Measurements from ENCODE around the gene TFDP3. TPM values are rescaled to one million over a fixed set of nuclear protein-coding genes. Genes with fewer than 3 reads are reported as not detected.

TFDP3 gene, protein sequence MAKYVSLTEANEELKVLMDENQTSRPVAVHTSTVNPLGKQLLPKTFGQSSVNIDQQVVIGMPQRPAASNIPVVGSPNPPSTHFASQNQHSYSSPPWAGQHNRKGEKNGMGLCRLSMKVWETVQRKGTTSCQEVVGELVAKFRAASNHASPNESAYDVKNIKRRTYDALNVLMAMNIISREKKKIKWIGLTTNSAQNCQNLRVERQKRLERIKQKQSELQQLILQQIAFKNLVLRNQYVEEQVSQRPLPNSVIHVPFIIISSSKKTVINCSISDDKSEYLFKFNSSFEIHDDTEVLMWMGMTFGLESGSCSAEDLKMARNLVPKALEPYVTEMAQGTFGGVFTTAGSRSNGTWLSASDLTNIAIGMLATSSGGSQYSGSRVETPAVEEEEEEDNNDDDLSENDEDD
- not detected for polyA plus RNA-seq (2013, experiment 1 of 2)
- polyA plus RNA-seq (2013, experiment 2 of 2) = not detected

DNA sequence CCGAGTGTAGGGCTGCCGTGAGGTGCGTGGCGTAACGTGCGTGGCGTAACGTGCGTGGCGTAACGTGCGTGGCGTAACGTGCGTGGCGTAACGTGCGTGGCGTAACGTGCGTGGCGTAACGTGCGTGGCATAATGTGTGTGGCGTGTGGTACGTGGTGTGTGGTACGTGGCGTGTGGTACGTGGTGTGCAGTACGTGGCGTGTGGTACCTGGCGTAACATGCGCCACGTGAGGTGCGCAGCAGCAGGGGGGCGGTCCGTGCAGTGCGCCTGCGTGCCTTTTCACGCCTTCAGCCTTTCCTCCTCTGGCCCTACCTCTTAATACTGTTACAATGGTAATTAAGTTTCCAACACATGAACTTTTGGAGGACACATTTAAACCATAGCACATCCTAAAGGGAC is at the start of gene TFDP3:
TSS of gene TFDP3 (minus strand) at position 26 of the 400 bp plus-strand sequence. CDS start 95 bp downstream, outside the sequence.
- no peak for DNase-seq

DNA sequence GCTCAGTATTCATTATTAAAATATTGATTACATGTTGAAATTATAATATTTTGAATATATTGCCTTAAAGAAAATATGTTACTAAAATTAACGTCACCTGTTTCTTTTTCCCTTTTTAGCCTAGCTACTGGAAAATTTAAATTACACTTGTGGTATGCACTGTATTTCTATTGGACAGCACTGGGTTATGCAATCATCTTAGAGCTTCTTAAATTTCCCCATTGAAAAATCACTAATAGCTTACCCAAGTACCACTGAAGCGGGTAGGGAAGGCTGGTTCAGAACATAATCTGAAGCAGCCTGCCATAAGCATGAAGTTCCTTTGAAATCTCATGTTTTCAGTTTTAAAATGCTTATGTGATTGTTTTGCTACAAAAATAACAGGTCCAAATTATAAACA is 49.5 kb upstream of the TFDP3 start:
- no peaks in the 10 kb centered on the region for H3K27me3 ChIP-seq (ENCODE audit: insufficient read depth, low read length, poor library complexity)
- DNase-seq = no peak
- H3K36me3 ChIP-seq (ENCODE audit: control insufficient read depth, insufficient read depth, low read length) = no peaks in the 10 kb centered on the region
- no peak overlapping the region for H3K9ac ChIP-seq (ENCODE audit: low read length)
- H2BK120ac ChIP-seq (ENCODE audit: low read depth, low read length) = no peak overlapping the region
- no peak overlapping the region for H3K4ac ChIP-seq (ENCODE audit: low read depth, low read length)
- WGBS (ENCODE audit: extremely low coverage, insufficient coverage, low lambda C conversion rate) = no CpG with 5 or more reads among the region's 2 CpGs
- no peak overlapping the region for H2BK15ac ChIP-seq (replicated peaks; ENCODE audit: low read depth)
- no peak overlapping the region for H4K8ac ChIP-seq (ENCODE audit: low read depth, low read length)
- H3K4me1 ChIP-seq (ENCODE audit: control insufficient read depth, low read depth, low read length) = no peaks in the 10 kb centered on the region
- no peak overlapping the region for H3K4me3 ChIP-seq (ENCODE audit: low read length)
- no peaks in the 10 kb centered on the region for H3K79me2 ChIP-seq (ENCODE audit: control insufficient read depth, insufficient read depth, low read length)
- H3K79me1 ChIP-seq (ENCODE audit: low read length) = no peaks in the 10 kb centered on the region
- no peak overlapping the region for H3K56ac ChIP-seq (ENCODE audit: low read length)
- H3K23ac ChIP-seq (ENCODE audit: low read length) = no peak overlapping the region
- H2BK5ac ChIP-seq (ENCODE audit: low read length) = no peak overlapping the region
- no peak overlapping the region for H3K18ac ChIP-seq (ENCODE audit: low read length)
- no peak overlapping the region for H3K27ac ChIP-seq (ENCODE audit: low read depth, low read length)
- H2AK5ac ChIP-seq (ENCODE audit: low read length) = no peak overlapping the region
- H3K4me2 ChIP-seq (ENCODE audit: low read length) = no peak overlapping the region
- no peak overlapping the region for H4K5ac ChIP-seq (ENCODE audit: low read length)

More for the DNA sequence above, at the start of gene TFDP3:
- Histone ChIP-seq H4K8ac (ENCODE audit: low read depth, low read length) (no peak within 1 kb of the TSS), H3K79me1 (ENCODE audit: low read length) (no peaks in the 10 kb centered on the region), H2BK5ac (ENCODE audit: low read length) (no peak within 1 kb of the TSS), H2BK15ac (replicated peaks; ENCODE audit: low read depth) (no peak within 1 kb of the TSS), H3K27me3 (ENCODE audit: insufficient read depth, low read length, poor library complexity) (no peaks in the 10 kb centered on the region), H3K27ac (ENCODE audit: low read depth, low read length) (no peak within 1 kb of the TSS), H3K18ac (ENCODE audit: low read length) (no peak within 1 kb of the TSS), H3K36me3 (ENCODE audit: control insufficient read depth, insufficient read depth, low read length) (no peaks in the 10 kb centered on the region), H3K4me3 (ENCODE audit: low read length) (no peak within 1 kb of the TSS), H3K9ac (ENCODE audit: low read length) (no peak within 1 kb of the TSS), H2BK120ac (ENCODE audit: low read depth, low read length) (no peak within 1 kb of the TSS), H2AK5ac (ENCODE audit: low read length) (no peak within 1 kb of the TSS), H3K4ac (ENCODE audit: low read depth, low read length) (no peak within 1 kb of the TSS), H3K79me2 (ENCODE audit: control insufficient read depth, insufficient read depth, low read length) (no peaks in the 10 kb centered on the region), H3K4me1 (ENCODE audit: control insufficient read depth, low read depth, low read length) (no peaks in the 10 kb centered on the region), H4K5ac (ENCODE audit: low read length) (no peak within 1 kb of the TSS), H3K56ac (ENCODE audit: low read length) (no peak within 1 kb of the TSS), H3K23ac (ENCODE audit: low read length) (no peak within 1 kb of the TSS), H3K4me2 (ENCODE audit: low read length) (no peak within 1 kb of the TSS)
- WGBS (ENCODE audit: extremely low coverage, insufficient coverage, low lambda C conversion rate) = 100% methylated on average over 4 of the region's 40 CpGs

DNA sequence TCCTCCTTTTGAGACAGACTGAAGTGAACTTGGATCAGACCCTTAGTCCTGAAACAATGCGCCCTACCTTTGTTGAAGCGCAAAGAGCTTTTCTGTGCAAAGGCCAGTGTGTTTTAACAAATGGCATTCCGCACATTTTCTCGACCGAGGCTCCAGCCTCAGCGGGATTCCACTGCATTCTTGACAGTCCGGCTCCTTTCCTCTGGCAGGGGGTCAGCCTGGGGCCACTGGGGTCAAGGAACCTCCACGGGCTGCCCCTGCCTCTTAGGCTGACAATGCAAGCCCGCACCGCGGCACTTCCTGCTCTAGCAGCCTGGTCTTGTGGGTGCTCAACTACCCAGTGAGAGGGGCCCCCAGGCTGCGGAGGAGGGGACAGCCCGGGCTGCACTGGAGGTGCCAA is 47.2 kb upstream of the TFDP3 start:
- no peak overlapping the region for H3K56ac ChIP-seq (ENCODE audit: low read length)
- H3K36me3 ChIP-seq (ENCODE audit: control insufficient read depth, insufficient read depth, low read length) = no peaks in the 10 kb centered on the region
- peak; percentile 94 for DNase-seq
- no peak overlapping the region for H3K4ac ChIP-seq (ENCODE audit: low read depth, low read length)
- H4K5ac ChIP-seq (ENCODE audit: low read length) = no peak overlapping the region
- no peak overlapping the region for H3K4me2 ChIP-seq (ENCODE audit: low read length)
- H2BK120ac ChIP-seq (ENCODE audit: low read depth, low read length) = no peak overlapping the region
- no peak overlapping the region for H3K4me3 ChIP-seq (ENCODE audit: low read length)
- peak overlapping the region; percentile 57 for H3K27ac ChIP-seq (ENCODE audit: low read depth, low read length)
- no peak overlapping the region for H2BK5ac ChIP-seq (ENCODE audit: low read length)
- no peaks in the 10 kb centered on the region for H3K27me3 ChIP-seq (ENCODE audit: insufficient read depth, low read length, poor library complexity)
- H3K18ac ChIP-seq (ENCODE audit: low read length) = peak overlapping the region; percentile 75
- H4K8ac ChIP-seq (ENCODE audit: low read depth, low read length) = peak overlapping the region; percentile 66
- WGBS (ENCODE audit: extremely low coverage, insufficient coverage, low lambda C conversion rate) = no CpG with 5 or more reads among the region's 13 CpGs
- H3K79me2 ChIP-seq (ENCODE audit: control insufficient read depth, insufficient read depth, low read length) = no peaks in the 10 kb centered on the region
- H2BK15ac ChIP-seq (replicated peaks; ENCODE audit: low read depth) = no peak overlapping the region
- H3K79me1 ChIP-seq (ENCODE audit: low read length) = no peaks in the 10 kb centered on the region
- H2AK5ac ChIP-seq (ENCODE audit: low read length) = no peak overlapping the region
- H3K23ac ChIP-seq (ENCODE audit: low read length) = no peak overlapping the region
- no peak overlapping the region for H3K9ac ChIP-seq (ENCODE audit: low read length)
- H3K4me1 ChIP-seq (ENCODE audit: control insufficient read depth, low read depth, low read length) = no peaks in the 10 kb centered on the region

DNA sequence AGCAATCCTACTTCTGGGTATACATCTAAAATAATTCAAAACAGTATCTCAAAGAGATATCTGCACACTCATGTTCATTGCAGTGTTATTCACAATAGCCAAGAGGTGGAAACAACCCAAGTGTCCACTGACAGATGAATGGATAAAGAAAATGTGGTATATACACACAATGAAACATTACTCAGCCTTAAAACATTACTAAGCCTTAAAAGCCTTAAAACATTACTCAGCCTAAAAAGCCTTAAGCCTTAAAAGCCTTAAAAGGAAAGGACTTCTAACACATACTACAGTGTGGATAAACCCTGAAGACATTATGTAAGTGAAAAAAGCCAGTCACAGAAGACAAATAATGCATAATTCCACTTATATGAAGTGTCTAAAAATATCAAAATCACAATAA is 40.3 kb upstream of the TFDP3 start:
- Histone ChIP-seq H3K4me2 (ENCODE audit: low read length) (no peak overlapping the region), H2BK120ac (ENCODE audit: low read depth, low read length) (no peak overlapping the region), H2BK5ac (ENCODE audit: low read length) (no peak overlapping the region), H3K18ac (ENCODE audit: low read length) (no peak overlapping the region), H3K4me1 (ENCODE audit: control insufficient read depth, low read depth, low read length) (no peaks in the 10 kb centered on the region), H4K8ac (ENCODE audit: low read depth, low read length) (no peak overlapping the region), H3K79me2 (ENCODE audit: control insufficient read depth, insufficient read depth, low read length) (no peaks in the 10 kb centered on the region), H3K79me1 (ENCODE audit: low read length) (no peaks in the 10 kb centered on the region), H3K23ac (ENCODE audit: low read length) (no peak overlapping the region), H4K5ac (ENCODE audit: low read length) (no peak overlapping the region), H3K4me3 (ENCODE audit: low read length) (no peak overlapping the region), H3K36me3 (ENCODE audit: control insufficient read depth, insufficient read depth, low read length) (no peaks in the 10 kb centered on the region), H3K4ac (ENCODE audit: low read depth, low read length) (no peak overlapping the region), H3K27ac (ENCODE audit: low read depth, low read length) (no peak overlapping the region), H3K9ac (ENCODE audit: low read length) (no peak overlapping the region), H3K27me3 (ENCODE audit: insufficient read depth, low read length, poor library complexity) (no peaks in the 10 kb centered on the region), H3K56ac (ENCODE audit: low read length) (no peak overlapping the region), H2BK15ac (replicated peaks; ENCODE audit: low read depth) (no peak overlapping the region), H2AK5ac (ENCODE audit: low read length) (no peak overlapping the region)
- DNase-seq = no peak

DNA sequence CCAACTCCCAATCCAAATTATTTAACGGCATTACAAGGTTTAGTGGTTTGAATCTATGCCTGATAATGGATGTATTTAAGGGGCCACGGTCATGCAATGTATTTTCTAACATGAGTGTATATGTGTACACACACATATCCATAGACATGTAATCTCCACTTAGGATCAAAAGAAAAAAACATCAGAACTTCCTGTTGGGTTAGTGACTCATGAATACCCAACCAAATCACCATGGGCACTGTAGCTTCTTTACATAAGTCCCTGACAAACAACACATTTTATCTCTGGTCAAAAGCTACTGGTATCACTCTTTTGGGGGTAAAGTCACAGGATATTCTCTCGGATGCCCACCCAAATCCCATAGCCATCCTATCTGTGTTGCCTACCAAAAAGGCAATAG is 36.5 kb upstream of the TFDP3 start:
- no peak overlapping the region for H3K23ac ChIP-seq (ENCODE audit: low read length)
- H3K9ac ChIP-seq (ENCODE audit: low read length) = no peak overlapping the region
- no peak overlapping the region for H2BK120ac ChIP-seq (ENCODE audit: low read depth, low read length)
- H3K27me3 ChIP-seq (ENCODE audit: insufficient read depth, low read length, poor library complexity) = no peaks in the 10 kb centered on the region
- H3K4ac ChIP-seq (ENCODE audit: low read depth, low read length) = no peak overlapping the region
- H3K4me2 ChIP-seq (ENCODE audit: low read length) = no peak overlapping the region
- no peak overlapping the region for H2BK5ac ChIP-seq (ENCODE audit: low read length)
- no peak overlapping the region for H2BK15ac ChIP-seq (replicated peaks; ENCODE audit: low read depth)
- H3K18ac ChIP-seq (ENCODE audit: low read length) = no peak overlapping the region
- no peaks in the 10 kb centered on the region for H3K4me1 ChIP-seq (ENCODE audit: control insufficient read depth, low read depth, low read length)
- H3K56ac ChIP-seq (ENCODE audit: low read length) = no peak overlapping the region
- no peak overlapping the region for H3K4me3 ChIP-seq (ENCODE audit: low read length)
- H4K8ac ChIP-seq (ENCODE audit: low read depth, low read length) = no peak overlapping the region
- no peaks in the 10 kb centered on the region for H3K79me1 ChIP-seq (ENCODE audit: low read length)
- no CpG with 5 or more reads among the region's 3 CpGs for WGBS (ENCODE audit: extremely low coverage, insufficient coverage, low lambda C conversion rate)
- no peak overlapping the region for H4K5ac ChIP-seq (ENCODE audit: low read length)
- H3K79me2 ChIP-seq (ENCODE audit: control insufficient read depth, insufficient read depth, low read length) = no peaks in the 10 kb centered on the region
- no peak overlapping the region for H2AK5ac ChIP-seq (ENCODE audit: low read length)
- no peak overlapping the region for H3K27ac ChIP-seq (ENCODE audit: low read depth, low read length)
- H3K36me3 ChIP-seq (ENCODE audit: control insufficient read depth, insufficient read depth, low read length) = no peaks in the 10 kb centered on the region
- DNase-seq = no peak

DNA sequence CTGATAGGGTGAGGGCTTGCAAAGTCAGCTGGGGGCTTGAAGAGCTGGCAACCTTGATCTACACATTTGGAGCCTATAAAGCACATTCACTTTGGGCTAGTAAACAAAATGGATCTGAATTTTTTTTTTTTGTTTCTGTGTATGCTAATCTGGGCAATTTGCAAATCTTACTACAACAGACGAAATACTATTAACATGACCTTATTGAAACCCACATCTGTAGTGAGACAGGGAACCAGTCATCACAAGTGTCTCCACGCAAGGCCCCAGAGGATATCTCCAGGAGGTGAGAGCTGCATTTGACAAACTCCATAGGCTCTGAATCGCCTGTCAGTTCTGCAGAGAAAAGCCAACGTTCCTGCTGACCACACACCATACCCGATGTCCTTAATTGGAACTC is 33.0 kb upstream of the TFDP3 start:
- Histone ChIP-seq H3K27ac (ENCODE audit: low read depth, low read length) (no peak overlapping the region), H3K4me2 (ENCODE audit: low read length) (no peak overlapping the region), H2AK5ac (ENCODE audit: low read length) (no peak overlapping the region), H3K4ac (ENCODE audit: low read depth, low read length) (no peak overlapping the region), H2BK120ac (ENCODE audit: low read depth, low read length) (no peak overlapping the region), H3K56ac (ENCODE audit: low read length) (peak overlapping the region; percentile 25), H3K23ac (ENCODE audit: low read length) (no peak overlapping the region), H3K79me1 (ENCODE audit: low read length) (no peaks in the 10 kb centered on the region), H3K9ac (ENCODE audit: low read length) (no peak overlapping the region), H4K8ac (ENCODE audit: low read depth, low read length) (no peak overlapping the region), H3K18ac (ENCODE audit: low read length) (no peak overlapping the region), H3K79me2 (ENCODE audit: control insufficient read depth, insufficient read depth, low read length) (no peaks in the 10 kb centered on the region), H3K4me3 (ENCODE audit: low read length) (no peak overlapping the region), H3K27me3 (ENCODE audit: insufficient read depth, low read length, poor library complexity) (no peaks in the 10 kb centered on the region), H3K36me3 (ENCODE audit: control insufficient read depth, insufficient read depth, low read length) (no peaks in the 10 kb centered on the region), H2BK5ac (ENCODE audit: low read length) (no peak overlapping the region), H2BK15ac (replicated peaks; ENCODE audit: low read depth) (no peak overlapping the region), H3K4me1 (ENCODE audit: control insufficient read depth, low read depth, low read length) (no peaks in the 10 kb centered on the region), H4K5ac (ENCODE audit: low read length) (no peak overlapping the region)
- no CpG with 5 or more reads among the region's 5 CpGs for WGBS (ENCODE audit: extremely low coverage, insufficient coverage, low lambda C conversion rate)
- peak; percentile 5 for DNase-seq

Data from mesendoderm (in vitro differentiated cells).